ENCODE measurements around the gene RAB4A.

Gene RAB4A

GRCh38 chr1:229270547-229271447 lies at the start of gene RAB4A:
TSS of gene RAB4A (plus strand) at chr1:229271111. CDS start at chr1:229271340, 229 bp downstream.
- DNase-seq (ENCODE audit: low read depth) = peak; percentile 68

- no peak for DNase-seq (ENCODE audit: low read depth)
Observed at GRCh38 chr1:229222081-229222480, 48.8 kb upstream of the RAB4A start.

- DNase-seq (ENCODE audit: low read depth) = no peak
Observed at GRCh38 chr1:229223498-229223897, 47.4 kb upstream of the RAB4A start.

- DNase-seq (ENCODE audit: low read depth) = no peak
Observed at GRCh38 chr1:229224308-229224707, 46.6 kb upstream of the RAB4A start.

GRCh38 chr1:229225331-229225782 lies 45.6 kb upstream of the RAB4A start:
- no peak for DNase-seq (ENCODE audit: low read depth)

GRCh38 chr1:229226796-229227195 lies 44.1 kb upstream of the RAB4A start:
- no peak for DNase-seq (ENCODE audit: low read depth)

- DNase-seq (ENCODE audit: low read depth) = peak; percentile 70
Observed at GRCh38 chr1:229227298-229227919, 43.5 kb upstream of the RAB4A start.

GRCh38 chr1:229228522-229228921 lies 42.4 kb upstream of the RAB4A start:
- no peak for DNase-seq (ENCODE audit: low read depth)

GRCh38 chr1:229229137-229229720 lies 41.7 kb upstream of the RAB4A start:
- DNase-seq (ENCODE audit: low read depth) = no peak

GRCh38 chr1:229229721-229230139 lies 41.2 kb upstream of the RAB4A start:
- DNase-seq (ENCODE audit: low read depth) = no peak

GRCh38 chr1:229230140-229230892 lies 40.6 kb upstream of the RAB4A start:
- no peak for DNase-seq (ENCODE audit: low read depth)

- DNase-seq (ENCODE audit: low read depth) = no peak
Observed at GRCh38 chr1:229230893-229231753, 39.8 kb upstream of the RAB4A start.

GRCh38 chr1:229231754-229232119 lies 39.2 kb upstream of the RAB4A start:
- no peak for DNase-seq (ENCODE audit: low read depth)

GRCh38 chr1:229234870-229235472 lies 35.9 kb upstream of the RAB4A start:
- no peak for DNase-seq (ENCODE audit: low read depth)

- DNase-seq (ENCODE audit: low read depth) = no peak
Observed at GRCh38 chr1:229237320-229237719, 33.6 kb upstream of the RAB4A start.

- DNase-seq (ENCODE audit: low read depth) = no peak
Observed at GRCh38 chr1:229238231-229238630, 32.7 kb upstream of the RAB4A start.

- DNase-seq (ENCODE audit: low read depth) = no peak
Observed at GRCh38 chr1:229238674-229239415, 32.1 kb upstream of the RAB4A start.

GRCh38 chr1:229240532-229240931 lies 30.4 kb upstream of the RAB4A start:
- DNase-seq (ENCODE audit: low read depth) = no peak

- DNase-seq (ENCODE audit: low read depth) = no peak
Observed at GRCh38 chr1:229241390-229241789, 29.5 kb upstream of the RAB4A start.

- no peak for DNase-seq (ENCODE audit: low read depth)
Observed at GRCh38 chr1:229243638-229244037, 27.3 kb upstream of the RAB4A start.
